ENCODE measurements around the gene RNF157.
"Not testable (repeated sequence)": the region's sequence is repeated elsewhere in the genome, so short reads cannot be mapped to it uniquely, and the experiment has no call there.

RNF157 gene

GRCh38 chr17:76198702-76199101 lies 41.6 kb downstream of the RNF157 start:
- H2AFZ ChIP-seq (ENCODE audit: low read length, unreplicated experiment), result no peak overlapping the region
- no peaks in the 10 kb centered on the region for H3K27me3 ChIP-seq (ENCODE audit: insufficient read depth, low read length)
- no peak overlapping the region for H3K4me3 ChIP-seq (ENCODE audit: low read depth, low read length)
- H3K79me2 ChIP-seq (ENCODE audit: control insufficient read depth, insufficient read depth, low read length, unreplicated experiment), result no peaks in the 10 kb centered on the region
- H3K27ac ChIP-seq (ENCODE audit: low read depth, low read length), result no peak overlapping the region
- no peaks in the 10 kb centered on the region for H3K36me3 ChIP-seq (ENCODE audit: insufficient read depth, low read length)
- no peaks in the 10 kb centered on the region for H3K4me1 ChIP-seq (ENCODE audit: control insufficient read depth, insufficient read depth, low read length, unreplicated experiment)

GRCh38 chr17:76197911-76198310 lies 42.4 kb downstream of the RNF157 start:
- Histone ChIP-seq H3K4me1 (ENCODE audit: control insufficient read depth, insufficient read depth, low read length, unreplicated experiment) (no peaks in the 10 kb centered on the region), H3K36me3 (ENCODE audit: insufficient read depth, low read length) (no peaks in the 10 kb centered on the region), H2AFZ (ENCODE audit: low read length, unreplicated experiment) (no peak overlapping the region), H3K27me3 (ENCODE audit: insufficient read depth, low read length) (no peaks in the 10 kb centered on the region), H3K79me2 (ENCODE audit: control insufficient read depth, insufficient read depth, low read length, unreplicated experiment) (no peaks in the 10 kb centered on the region), H3K27ac (ENCODE audit: low read depth, low read length) (no peak overlapping the region), H3K4me3 (ENCODE audit: low read depth, low read length) (no peak overlapping the region)

GRCh38 chr17:76196675-76197074 lies 43.6 kb downstream of the RNF157 start:
- Histone ChIP-seq H3K4me1 (ENCODE audit: control insufficient read depth, insufficient read depth, low read length, unreplicated experiment) (no peaks in the 10 kb centered on the region), H2AFZ (ENCODE audit: low read length, unreplicated experiment) (no peak overlapping the region), H3K27me3 (ENCODE audit: insufficient read depth, low read length) (no peaks in the 10 kb centered on the region), H3K36me3 (ENCODE audit: insufficient read depth, low read length) (no peaks in the 10 kb centered on the region), H3K79me2 (ENCODE audit: control insufficient read depth, insufficient read depth, low read length, unreplicated experiment) (no peaks in the 10 kb centered on the region), H3K27ac (ENCODE audit: low read depth, low read length) (no peak overlapping the region), H3K4me3 (ENCODE audit: low read depth, low read length) (no peak overlapping the region)

GRCh38 chr17:76195281-76196096 lies 44.8 kb downstream of the RNF157 start:
- Histone ChIP-seq H2AFZ (ENCODE audit: low read length, unreplicated experiment) (no peak overlapping the region), H3K4me3 (ENCODE audit: low read depth, low read length) (no peak overlapping the region), H3K4me1 (ENCODE audit: control insufficient read depth, insufficient read depth, low read length, unreplicated experiment) (no peaks in the 10 kb centered on the region), H3K79me2 (ENCODE audit: control insufficient read depth, insufficient read depth, low read length, unreplicated experiment) (no peaks in the 10 kb centered on the region), H3K27ac (ENCODE audit: low read depth, low read length) (no peak overlapping the region), H3K27me3 (ENCODE audit: insufficient read depth, low read length) (no peaks in the 10 kb centered on the region), H3K36me3 (ENCODE audit: insufficient read depth, low read length) (no peaks in the 10 kb centered on the region)

- H2AFZ ChIP-seq (ENCODE audit: low read length, unreplicated experiment), result no peak overlapping the region
Observed at GRCh38 chr17:76193591-76193990, 46.7 kb downstream of the RNF157 start.

GRCh38 chr17:76191896-76192295 lies 48.4 kb downstream of the RNF157 start:
- Histone ChIP-seq H3K27me3 (ENCODE audit: insufficient read depth, low read length) (peaks cover 4% of the 10 kb centered on the region; the same call in 1 of the 2 replicates), H3K27ac (ENCODE audit: low read depth, low read length) (no peak overlapping the region), H3K36me3 (ENCODE audit: insufficient read depth, low read length) (no peaks in the 10 kb centered on the region), H3K4me1 (ENCODE audit: control insufficient read depth, insufficient read depth, low read length, unreplicated experiment) (no peaks in the 10 kb centered on the region), H2AFZ (ENCODE audit: low read length, unreplicated experiment) (no peak overlapping the region), H3K79me2 (ENCODE audit: control insufficient read depth, insufficient read depth, low read length, unreplicated experiment) (no peaks in the 10 kb centered on the region), H3K4me3 (ENCODE audit: low read depth, low read length) (no peak overlapping the region)

More at GRCh38 chr17:76193591-76193990, 46.7 kb downstream of the RNF157 start:
- Histone ChIP-seq H3K27ac (ENCODE audit: low read depth, low read length) (no peak overlapping the region), H3K36me3 (ENCODE audit: insufficient read depth, low read length) (no peaks in the 10 kb centered on the region), H3K79me2 (ENCODE audit: control insufficient read depth, insufficient read depth, low read length, unreplicated experiment) (no peaks in the 10 kb centered on the region), H3K4me1 (ENCODE audit: control insufficient read depth, insufficient read depth, low read length, unreplicated experiment) (no peaks in the 10 kb centered on the region), H3K27me3 (ENCODE audit: insufficient read depth, low read length) (no peaks in the 10 kb centered on the region; the same call in 1 of the 2 replicates), H3K4me3 (ENCODE audit: low read depth, low read length) (no peak overlapping the region)

GRCh38 chr17:76189741-76190140 lies 50.6 kb downstream of the RNF157 start:
- Histone ChIP-seq H3K27me3 (ENCODE audit: insufficient read depth, low read length) (peaks cover 4% of the 10 kb centered on the region; the same call in 1 of the 2 replicates), H2AFZ (ENCODE audit: low read length, unreplicated experiment) (no peak overlapping the region), H3K79me2 (ENCODE audit: control insufficient read depth, insufficient read depth, low read length, unreplicated experiment) (no peaks in the 10 kb centered on the region), H3K27ac (ENCODE audit: low read depth, low read length) (no peak overlapping the region), H3K36me3 (ENCODE audit: insufficient read depth, low read length) (no peaks in the 10 kb centered on the region), H3K4me3 (ENCODE audit: low read depth, low read length) (no peak overlapping the region), H3K4me1 (ENCODE audit: control insufficient read depth, insufficient read depth, low read length, unreplicated experiment) (no peaks in the 10 kb centered on the region)

GRCh38 chr17:76189247-76189646 lies 51.0 kb downstream of the RNF157 start:
- Histone ChIP-seq H3K79me2 (ENCODE audit: control insufficient read depth, insufficient read depth, low read length, unreplicated experiment) (no peaks in the 10 kb centered on the region), H3K4me1 (ENCODE audit: control insufficient read depth, insufficient read depth, low read length, unreplicated experiment) (no peaks in the 10 kb centered on the region), H3K4me3 (ENCODE audit: low read depth, low read length) (no peak overlapping the region), H3K27ac (ENCODE audit: low read depth, low read length) (no peak overlapping the region), H3K36me3 (ENCODE audit: insufficient read depth, low read length) (no peaks in the 10 kb centered on the region), H2AFZ (ENCODE audit: low read length, unreplicated experiment) (no peak overlapping the region), H3K27me3 (ENCODE audit: insufficient read depth, low read length) (peaks cover 4% of the 10 kb centered on the region; the same call in 1 of the 2 replicates)

GRCh38 chr17:76188213-76189016 lies 51.9 kb downstream of the RNF157 start:
- no peaks in the 10 kb centered on the region for H3K36me3 ChIP-seq (ENCODE audit: insufficient read depth, low read length)
- no peak overlapping the region for H2AFZ ChIP-seq (ENCODE audit: low read length, unreplicated experiment)
- H3K27me3 ChIP-seq (ENCODE audit: insufficient read depth, low read length), result peaks cover 4% of the 10 kb centered on the region; the same call in 1 of the 2 replicates
- H3K27ac ChIP-seq (ENCODE audit: low read depth, low read length), result no peak overlapping the region
- H3K79me2 ChIP-seq (ENCODE audit: control insufficient read depth, insufficient read depth, low read length, unreplicated experiment), result no peaks in the 10 kb centered on the region
- H3K4me3 ChIP-seq (ENCODE audit: low read depth, low read length), result no peak overlapping the region
- no peaks in the 10 kb centered on the region for H3K4me1 ChIP-seq (ENCODE audit: control insufficient read depth, insufficient read depth, low read length, unreplicated experiment)

GRCh38 chr17:76186774-76187173 lies 53.5 kb downstream of the RNF157 start:
- not testable (repeated sequence) for H3K4me3 ChIP-seq (ENCODE audit: low read depth, low read length); H3K36me3 ChIP-seq (ENCODE audit: insufficient read depth, low read length); H2AFZ ChIP-seq (ENCODE audit: low read length, unreplicated experiment); H3K4me1 ChIP-seq (ENCODE audit: control insufficient read depth, insufficient read depth, low read length, unreplicated experiment); H3K27me3 ChIP-seq (ENCODE audit: insufficient read depth, low read length); H3K27ac ChIP-seq (ENCODE audit: low read depth, low read length); H3K79me2 ChIP-seq (ENCODE audit: control insufficient read depth, insufficient read depth, low read length, unreplicated experiment)
